CD4-positive, alpha-beta T cell treated with Interleukin-4 for 1 hour (primary cell): ENCODE measurements around the gene ROBO1.

Experiments used
- DNase-seq, 2 donors: peaks; one replicate each; pipeline ENCODE4 v3.0.0-alpha.2; 2020 to 2022

Gene ROBO1

DNA sequence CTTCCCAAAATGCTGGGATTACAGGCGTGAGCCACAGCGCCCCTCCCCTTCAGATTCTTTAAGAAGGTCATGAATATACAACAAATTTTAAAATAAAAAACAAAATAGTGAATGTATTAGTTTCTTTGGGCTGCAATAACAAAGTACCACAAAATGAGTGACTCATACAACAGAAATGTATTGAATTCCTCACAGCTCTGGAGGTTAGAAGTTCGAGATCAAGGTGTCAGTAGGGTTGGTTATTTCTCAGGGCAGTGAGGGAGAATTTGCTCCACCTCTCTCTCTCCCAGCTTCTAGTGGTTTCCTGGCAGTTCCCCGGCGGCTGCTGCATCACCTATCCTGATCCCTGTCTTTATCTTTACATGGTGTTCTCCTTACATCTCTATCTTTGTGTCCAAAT lies 804.0 kb downstream of the ROBO1 start:
- DNase-seq = no peak

- no peak for DNase-seq
These were observed 810.3 kb downstream of the ROBO1 start for GRCh38 chr3:78957456-78957855.

GRCh38 chr3:78951342-78951945 lies 816.4 kb downstream of the ROBO1 start:
- DNase-seq = no peak

- DNase-seq = no peak
These were observed 826.2 kb downstream of the ROBO1 start for GRCh38 chr3:78941587-78941986.

DNA sequence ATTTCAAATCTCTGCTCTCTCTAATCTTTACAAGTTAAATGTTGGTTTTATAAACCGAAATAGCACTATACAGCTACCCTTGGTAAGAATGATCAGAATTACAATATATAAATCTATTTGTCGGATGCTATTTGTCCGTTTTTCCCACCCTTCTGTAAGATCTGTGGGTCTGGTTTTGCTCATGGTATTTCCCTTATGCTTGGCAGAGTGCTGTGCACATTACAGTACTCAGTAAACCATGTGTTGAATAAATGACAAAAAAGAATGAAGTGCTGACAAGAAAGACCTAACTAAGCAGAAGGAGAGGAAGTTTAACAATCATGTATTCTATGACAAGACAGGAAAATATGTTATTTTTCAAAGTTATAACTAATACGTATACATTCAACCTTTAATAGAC lies 827.2 kb downstream of the ROBO1 start:
- DNase-seq = no peak

GRCh38 chr3:78940128-78940527 lies 827.7 kb downstream of the ROBO1 start:
- DNase-seq = no peak

DNA sequence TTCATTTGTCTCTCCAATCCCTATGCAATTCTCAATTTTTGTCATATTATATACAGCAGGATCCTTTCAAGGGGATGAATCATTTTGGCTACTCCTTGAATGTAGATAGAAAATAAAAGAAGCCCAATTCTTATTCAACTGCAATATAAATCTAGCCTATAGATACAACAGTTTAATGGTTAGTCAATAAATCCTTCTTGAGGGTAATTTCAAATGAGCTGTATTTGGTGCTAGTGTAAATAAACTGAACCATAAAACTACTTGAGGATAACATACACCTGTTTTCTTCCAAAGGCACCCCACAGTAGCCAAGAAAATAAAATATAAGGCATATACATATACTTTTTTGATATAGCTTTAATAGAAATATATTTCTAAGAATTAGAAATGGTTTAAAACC lies 830.3 kb downstream of the ROBO1 start:
- no peak for DNase-seq

DNA sequence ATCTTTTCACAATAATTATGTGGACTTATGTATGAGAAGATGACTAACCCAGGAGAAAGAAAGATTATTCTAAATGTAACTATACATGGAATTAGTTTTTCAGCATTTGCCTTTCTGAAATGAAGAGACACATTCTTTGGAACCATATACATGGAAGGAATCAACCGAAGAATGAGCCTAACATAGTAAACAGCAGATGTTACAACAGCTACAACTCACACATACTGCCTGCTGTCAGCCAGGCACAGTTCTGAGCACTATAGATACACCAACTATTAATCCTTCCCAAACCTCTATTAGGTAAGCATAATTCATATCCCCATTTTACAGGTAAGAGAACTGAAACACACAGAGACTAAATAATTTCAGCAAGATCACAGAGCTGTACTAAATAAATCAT lies 840.0 kb downstream of the ROBO1 start:
- DNase-seq = no peak

DNA sequence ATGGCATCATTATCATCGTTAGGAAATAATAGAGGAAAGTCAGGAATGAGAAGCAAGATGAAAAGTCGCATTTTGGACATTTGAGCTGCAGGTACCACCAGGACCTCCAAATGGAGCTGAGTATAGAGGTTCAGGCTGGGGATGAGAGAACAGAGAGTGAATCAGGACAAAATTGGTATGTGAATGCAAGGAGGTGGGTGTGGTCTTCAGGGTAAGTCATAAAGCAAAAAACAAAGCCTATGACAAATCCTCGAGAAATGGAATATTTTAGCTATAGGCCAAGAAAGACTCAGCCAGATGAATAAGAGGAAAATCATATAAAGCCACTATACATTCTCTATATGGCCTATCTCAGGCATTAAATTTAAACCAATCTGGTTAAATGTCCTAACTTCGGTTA lies 841.3 kb downstream of the ROBO1 start:
- DNase-seq = no peak

- no peak for DNase-seq
These were observed 843.1 kb downstream of the ROBO1 start for GRCh38 chr3:78924711-78925110.

GRCh38 chr3:78919021-78919755 lies 848.6 kb downstream of the ROBO1 start:
- DNase-seq = no peak

DNA sequence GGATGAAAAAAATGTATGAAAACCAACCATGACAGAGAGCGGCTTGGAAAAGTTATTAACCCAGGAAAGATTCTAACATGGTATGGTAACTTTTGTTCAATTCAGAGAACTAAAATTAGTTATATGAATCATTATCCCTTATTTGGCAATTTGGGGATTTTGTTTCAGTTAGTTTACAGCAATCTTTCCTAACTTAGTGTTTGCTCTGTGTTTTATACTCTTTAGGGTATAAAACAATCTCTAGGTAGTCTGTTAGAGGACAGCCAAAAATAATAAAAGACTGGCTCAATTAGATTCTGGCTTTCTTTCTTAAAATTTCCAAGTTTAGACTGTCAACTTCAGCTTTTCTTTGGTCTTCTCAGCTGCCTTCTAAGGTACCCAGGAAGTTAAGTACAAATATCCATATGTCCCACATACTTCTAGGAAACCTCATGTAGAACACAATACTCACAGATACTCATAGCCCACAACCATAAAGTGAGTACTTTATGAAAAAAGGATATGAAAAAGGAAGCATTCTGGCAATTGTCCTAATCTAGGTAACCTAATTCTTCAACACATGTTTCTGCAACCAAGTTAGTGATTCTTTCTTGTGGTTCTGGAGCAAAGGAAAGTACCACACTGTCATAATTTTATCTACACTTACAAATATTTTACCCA lies 849.3 kb downstream of the ROBO1 start:
- no peak for DNase-seq

GRCh38 chr3:78917536-78917935 lies 850.3 kb downstream of the ROBO1 start:
- no peak for DNase-seq

- no peak for DNase-seq
These were observed 854.1 kb downstream of the ROBO1 start for GRCh38 chr3:78913711-78914110.

DNA sequence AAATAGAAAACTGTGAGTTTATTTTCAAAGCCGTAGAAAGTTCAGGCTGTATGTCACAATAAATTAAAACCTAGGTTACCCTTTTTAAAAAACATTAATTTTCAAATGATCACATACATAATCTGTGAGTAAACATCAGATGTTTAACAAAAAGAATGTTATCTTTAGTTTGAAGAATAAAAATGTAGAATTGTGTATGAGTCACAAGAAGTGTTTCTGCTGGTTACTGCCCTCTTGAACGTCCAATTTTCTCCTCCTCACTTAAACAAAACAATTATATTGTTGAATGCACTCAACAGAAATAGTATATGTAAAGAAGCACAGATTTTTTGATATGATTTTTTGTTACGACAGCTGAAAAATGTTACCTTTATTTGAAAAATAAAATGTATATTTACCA lies 855.1 kb downstream of the ROBO1 start:
- DNase-seq = no peak

DNA sequence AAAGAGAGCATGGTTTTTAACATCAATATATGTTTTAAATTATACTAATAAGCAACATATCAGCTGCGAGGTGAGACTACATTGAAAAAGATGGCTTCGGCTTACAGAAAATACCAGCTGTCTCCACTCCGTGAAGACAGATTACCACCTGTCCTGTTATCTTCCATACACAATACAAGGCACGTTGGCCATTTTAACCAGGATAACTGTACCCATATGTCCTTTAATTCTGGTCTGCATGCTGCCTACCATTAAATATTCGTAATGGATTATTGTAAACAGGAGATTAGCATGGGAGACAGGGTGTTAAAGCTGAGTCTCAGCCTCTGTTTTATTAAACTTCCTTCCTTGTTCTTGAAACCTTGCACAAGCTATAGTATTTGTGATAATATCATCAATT lies 855.5 kb downstream of the ROBO1 start:
- DNase-seq = no peak

DNA sequence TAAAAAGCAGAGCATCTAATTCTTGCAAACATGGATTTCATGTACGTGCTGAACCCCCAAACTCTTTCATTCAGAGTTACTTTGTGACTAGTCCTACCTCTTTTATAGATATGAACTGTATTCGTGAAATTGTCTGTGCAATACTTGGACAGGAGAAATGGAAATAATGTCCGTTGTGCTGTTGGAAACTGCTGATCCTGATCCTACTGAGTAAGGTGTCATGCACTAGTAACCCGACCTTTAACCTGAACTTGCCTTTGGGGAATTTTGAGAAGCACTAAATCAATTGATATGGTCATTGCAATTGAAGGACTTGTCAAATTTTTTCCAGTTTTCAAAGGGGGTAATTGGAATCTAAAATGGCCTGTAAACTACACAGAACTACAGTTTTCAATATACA lies 856.4 kb downstream of the ROBO1 start:
- no peak for DNase-seq

DNA sequence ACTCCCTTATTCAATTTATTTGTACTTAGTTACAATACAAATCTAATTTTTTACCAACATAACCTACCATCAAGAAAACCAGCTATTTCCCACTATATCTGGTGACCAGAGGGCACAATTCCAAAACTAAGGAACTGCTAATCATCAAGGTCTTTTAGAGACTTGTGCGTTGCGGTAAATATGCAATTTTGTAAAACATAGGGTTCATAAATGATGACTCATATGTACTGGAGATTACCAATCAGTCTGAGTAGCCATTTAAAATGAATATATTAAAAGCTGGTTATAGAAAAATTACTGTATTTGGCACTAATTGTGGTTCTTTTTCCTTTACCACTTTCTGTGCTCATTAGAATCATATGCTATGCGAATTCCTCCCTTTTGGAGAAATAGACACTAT lies 859.6 kb downstream of the ROBO1 start:
- no peak for DNase-seq

GRCh38 chr3:78907367-78907766 lies 860.4 kb downstream of the ROBO1 start:
- DNase-seq = no peak

GRCh38 chr3:78906930-78907329 lies 860.9 kb downstream of the ROBO1 start:
- no peak for DNase-seq

- no peak for DNase-seq
These were observed 861.6 kb downstream of the ROBO1 start for GRCh38 chr3:78906245-78906644.

DNA sequence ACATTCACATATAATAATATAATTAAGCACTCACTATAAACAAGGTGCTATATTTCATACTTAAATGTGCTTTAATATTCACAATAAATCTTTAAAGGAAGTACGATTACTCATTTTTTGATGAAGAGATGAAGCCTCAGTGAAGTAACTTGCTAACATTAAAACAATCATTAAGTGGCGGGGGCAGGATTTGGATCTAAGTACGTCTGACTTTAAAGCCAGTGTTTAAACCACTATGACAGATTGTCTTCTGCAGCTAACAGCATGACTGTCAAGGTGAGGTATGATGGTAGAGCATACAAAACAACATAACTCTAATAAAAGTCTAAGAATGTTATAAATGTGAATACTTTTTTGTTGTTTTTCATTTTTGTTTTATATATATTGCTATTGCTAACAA lies 862.1 kb downstream of the ROBO1 start:
- DNase-seq = no peak

GRCh38 chr3:78901544-78901943 lies 866.3 kb downstream of the ROBO1 start:
- no peak for DNase-seq

DNA sequence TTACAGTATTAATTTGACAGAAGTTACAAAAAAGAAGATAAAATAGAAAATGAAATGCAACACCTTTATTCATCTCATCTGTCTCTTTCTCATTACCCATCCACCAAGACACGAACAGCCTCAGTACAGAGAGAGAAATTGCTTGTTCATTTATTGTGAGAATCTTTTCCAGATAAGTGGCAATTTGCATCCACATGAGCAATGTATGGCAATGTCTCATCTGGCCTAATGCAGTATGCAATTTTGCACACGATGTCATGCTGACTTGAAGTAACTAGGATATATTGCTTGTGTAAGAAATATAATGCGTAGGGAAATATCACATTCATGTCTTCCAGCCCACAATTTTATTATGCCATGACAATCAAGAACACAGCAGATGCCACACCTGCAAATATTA lies 866.9 kb downstream of the ROBO1 start:
- DNase-seq = no peak

DNA sequence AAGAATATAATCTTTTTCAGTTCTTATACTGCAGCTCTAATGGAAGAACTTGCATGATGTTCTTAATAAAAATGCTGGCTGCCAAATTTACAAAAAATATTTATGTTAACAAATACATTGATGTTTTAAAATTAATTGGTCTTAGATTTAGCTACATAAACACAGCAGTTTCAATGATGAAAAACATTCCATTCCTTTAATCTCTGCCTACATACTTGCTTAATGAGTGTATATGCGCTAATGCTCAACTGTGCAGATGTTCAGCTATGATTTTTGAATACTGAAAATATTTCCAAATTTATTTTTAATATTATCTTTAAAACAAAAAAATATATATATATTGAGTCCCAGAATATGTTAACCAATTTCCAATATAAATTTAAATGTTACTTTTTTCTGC lies 867.4 kb downstream of the ROBO1 start:
- no peak for DNase-seq
